SU-DHL-6 (cell line): ENCODE measurements around the gene OTOF.

ENCODE experiments used
- EZH2phosphoT487 ChIP-seq: fragments of 200-600 bp; sonication (generic), shearing (Covaris generic); conservative IDR thresholded peaks from 2 replicates; pipeline ENCODE4 v1.6.1; 2018; ENCODE audit warnings: mild to moderate bottlenecking, antibody characterized with exemption, low read length, moderate library complexity, mixed read lengths
- TF ChIP-seq, protein P1 (sequence below): fragments of 200-600 bp; sonication (generic); IDR thresholded peaks from one replicate; pipeline ENCODE4 v1.5.1; 2017; ENCODE audit warnings: antibody characterized with exemption, mild to moderate bottlenecking, low read length, moderate library complexity; ENCODE audit not compliant: insufficient read depth, poor library complexity, severe bottlenecking

DNA sequence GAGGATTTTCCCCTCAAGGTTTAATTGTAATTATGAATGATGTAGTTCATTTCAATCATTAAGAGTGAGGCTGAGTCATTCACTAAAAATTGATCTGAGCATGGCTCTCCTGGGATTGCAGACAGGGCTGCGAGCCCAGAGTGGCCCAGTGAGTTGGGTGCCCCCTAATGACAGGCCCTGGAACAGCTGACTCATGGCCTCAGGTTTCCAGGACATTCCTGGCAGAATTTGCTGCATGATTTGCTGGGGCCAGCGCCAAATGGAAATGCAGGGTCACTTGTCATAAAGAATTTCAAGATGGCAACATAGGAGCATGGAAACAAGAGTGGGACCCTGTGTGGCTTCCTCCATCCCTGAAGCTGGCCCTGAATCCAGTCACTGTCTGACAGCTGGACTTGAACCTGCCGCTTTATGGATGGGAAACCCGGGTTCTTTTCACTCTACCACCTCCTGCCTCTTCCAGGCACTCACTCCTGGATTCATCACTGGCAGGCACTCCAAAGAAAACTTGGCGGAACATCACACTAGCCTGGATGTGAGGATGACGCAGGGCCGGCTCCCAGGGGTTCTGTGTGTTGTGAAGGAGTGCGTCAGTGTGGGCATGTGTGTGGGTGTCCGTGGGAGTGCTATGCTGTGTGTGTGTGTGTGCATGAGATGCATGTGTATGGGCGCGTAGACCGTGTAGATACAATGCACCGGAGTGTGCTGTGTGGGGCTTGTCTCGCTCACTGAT is 15.2 kb downstream of the OTOF start:
- TF ChIP-seq, protein P1, sequence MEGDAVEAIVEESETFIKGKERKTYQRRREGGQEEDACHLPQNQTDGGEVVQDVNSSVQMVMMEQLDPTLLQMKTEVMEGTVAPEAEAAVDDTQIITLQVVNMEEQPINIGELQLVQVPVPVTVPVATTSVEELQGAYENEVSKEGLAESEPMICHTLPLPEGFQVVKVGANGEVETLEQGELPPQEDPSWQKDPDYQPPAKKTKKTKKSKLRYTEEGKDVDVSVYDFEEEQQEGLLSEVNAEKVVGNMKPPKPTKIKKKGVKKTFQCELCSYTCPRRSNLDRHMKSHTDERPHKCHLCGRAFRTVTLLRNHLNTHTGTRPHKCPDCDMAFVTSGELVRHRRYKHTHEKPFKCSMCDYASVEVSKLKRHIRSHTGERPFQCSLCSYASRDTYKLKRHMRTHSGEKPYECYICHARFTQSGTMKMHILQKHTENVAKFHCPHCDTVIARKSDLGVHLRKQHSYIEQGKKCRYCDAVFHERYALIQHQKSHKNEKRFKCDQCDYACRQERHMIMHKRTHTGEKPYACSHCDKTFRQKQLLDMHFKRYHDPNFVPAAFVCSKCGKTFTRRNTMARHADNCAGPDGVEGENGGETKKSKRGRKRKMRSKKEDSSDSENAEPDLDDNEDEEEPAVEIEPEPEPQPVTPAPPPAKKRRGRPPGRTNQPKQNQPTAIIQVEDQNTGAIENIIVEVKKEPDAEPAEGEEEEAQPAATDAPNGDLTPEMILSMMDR = no peak
- no peak for TF ChIP-seq EZH2phosphoT487
